Measurements from ENCODE around the gene ASB15.

Gene ASB15

GRCh38 chr7:123558289-123558874 lies 43.2 kb upstream of the ASB15 start:
- no peak for DNase-seq (ENCODE audit: low read depth in 2 of 2)
- no peak for TF ChIP-seq CTCF (IDR thresholded peaks at IDR 0.05; ENCODE audit: low read depth, low read length)
- peak overlapping the region; percentile 85 to 89 for H3K4me3 ChIP-seq (replicated peaks in 1 of 2; ENCODE audit: low read depth in 2 of 2, low read length in 2 of 2)

GRCh38 chr7:123562121-123562520 lies 39.5 kb upstream of the ASB15 start:
- no peak for TF ChIP-seq CTCF (IDR thresholded peaks at IDR 0.05; ENCODE audit: low read depth, low read length)
- no peak for DNase-seq (ENCODE audit: low read depth in 2 of 2)
- H3K4me3 ChIP-seq (replicated peaks in 1 of 2; ENCODE audit: low read depth in 2 of 2, low read length in 2 of 2), result no peak overlapping the region

GRCh38 chr7:123569352-123570010 lies 32.1 kb upstream of the ASB15 start:
- TF ChIP-seq CTCF (IDR thresholded peaks at IDR 0.05; ENCODE audit: low read depth, low read length), result no peak
- DNase-seq (ENCODE audit: low read depth in 2 of 2), result no peak
- H3K4me3 ChIP-seq (replicated peaks in 1 of 2; ENCODE audit: low read depth in 2 of 2, low read length in 2 of 2), result no peak overlapping the region

- TF ChIP-seq CTCF (IDR thresholded peaks at IDR 0.05; ENCODE audit: low read depth, low read length), result no peak
- DNase-seq (ENCODE audit: low read depth in 2 of 2), result peak; percentile 16 to 47
- no peak overlapping the region for H3K4me3 ChIP-seq (replicated peaks in 1 of 2; ENCODE audit: low read depth in 2 of 2, low read length in 2 of 2)
Observed at GRCh38 chr7:123570390-123571182, 31.0 kb upstream of the ASB15 start.

GRCh38 chr7:123571187-123571586 lies 30.4 kb upstream of the ASB15 start:
- no peak overlapping the region for H3K4me3 ChIP-seq (replicated peaks in 1 of 2; ENCODE audit: low read depth in 2 of 2, low read length in 2 of 2)
- no peak for DNase-seq (ENCODE audit: low read depth in 2 of 2)
- no peak for TF ChIP-seq CTCF (IDR thresholded peaks at IDR 0.05; ENCODE audit: low read depth, low read length)

GRCh38 chr7:123571684-123572083 lies 29.9 kb upstream of the ASB15 start:
- TF ChIP-seq CTCF (IDR thresholded peaks at IDR 0.05; ENCODE audit: low read depth, low read length), result no peak
- H3K4me3 ChIP-seq (replicated peaks in 1 of 2; ENCODE audit: low read depth in 2 of 2, low read length in 2 of 2), result no peak overlapping the region
- DNase-seq (ENCODE audit: low read depth in 2 of 2), result peak in 1 of 2 donors; percentile 34
